Amniotic epithelial cell (primary cell): ENCODE results near the gene OLIG2.

Experiments
- DNase-seq: peaks from one replicate; pipeline ENCODE4 v3.0.0-alpha.2; 2010; ENCODE audit warnings: low read depth

Gene OLIG2

DNA sequence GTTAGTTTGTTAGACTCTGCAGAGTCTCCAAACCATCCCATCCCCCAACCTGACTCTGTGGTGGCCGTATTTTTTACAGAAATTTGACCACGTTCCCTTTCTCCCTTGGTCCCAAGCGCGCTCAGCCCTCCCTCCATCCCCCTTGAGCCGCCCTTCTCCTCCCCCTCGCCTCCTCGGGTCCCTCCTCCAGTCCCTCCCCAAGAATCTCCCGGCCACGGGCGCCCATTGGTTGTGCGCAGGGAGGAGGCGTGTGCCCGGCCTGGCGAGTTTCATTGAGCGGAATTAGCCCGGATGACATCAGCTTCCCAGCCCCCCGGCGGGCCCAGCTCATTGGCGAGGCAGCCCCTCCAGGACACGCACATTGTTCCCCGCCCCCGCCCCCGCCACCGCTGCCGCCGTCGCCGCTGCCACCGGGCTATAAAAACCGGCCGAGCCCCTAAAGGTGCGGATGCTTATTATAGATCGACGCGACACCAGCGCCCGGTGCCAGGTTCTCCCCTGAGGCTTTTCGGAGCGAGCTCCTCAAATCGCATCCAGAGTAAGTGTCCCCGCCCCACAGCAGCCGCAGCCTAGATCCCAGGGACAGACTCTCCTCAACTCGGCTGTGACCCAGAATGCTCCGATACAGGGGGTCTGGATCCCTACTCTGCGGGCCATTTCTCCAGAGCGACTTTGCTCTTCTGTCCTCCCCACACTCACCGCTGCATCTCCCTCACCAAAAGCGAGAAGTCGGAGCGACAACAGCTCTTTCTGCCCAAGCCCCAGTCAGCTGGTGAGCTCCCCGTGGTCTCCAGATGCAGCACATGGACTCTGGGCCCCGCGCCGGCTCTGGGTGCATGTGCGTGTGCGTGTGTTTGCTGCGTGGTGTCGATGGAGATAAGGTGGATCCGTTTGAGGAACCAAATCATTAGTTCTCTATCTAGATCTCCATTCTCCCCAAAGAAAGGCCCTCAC is at the start of gene OLIG2:
TSS of gene OLIG2 (plus strand) at position 447 of the 954 bp plus-strand sequence. CDS start 928 bp downstream, outside the sequence.
- no peak for DNase-seq

DNA sequence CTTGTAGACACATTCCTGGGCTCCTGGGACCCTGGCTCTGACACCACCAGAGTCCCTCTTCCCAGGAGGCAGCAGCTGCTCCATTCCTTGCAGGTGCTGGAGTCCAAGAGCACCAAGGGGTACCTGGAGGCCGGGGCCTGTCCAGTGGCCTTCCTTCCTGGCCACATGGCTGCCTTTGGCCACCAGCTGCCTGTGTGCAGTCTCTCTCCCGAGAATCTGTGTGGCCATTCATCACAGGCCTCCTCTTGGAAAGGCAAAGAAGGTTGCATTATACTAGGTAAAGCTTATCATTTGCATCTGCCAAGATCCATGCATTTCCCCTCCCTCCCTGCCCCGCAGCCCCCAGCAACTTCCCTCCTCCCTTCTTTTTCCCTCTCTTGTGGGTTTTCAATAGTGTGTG is 48.9 kb upstream of the OLIG2 start:
- DNase-seq, result no peak

DNA sequence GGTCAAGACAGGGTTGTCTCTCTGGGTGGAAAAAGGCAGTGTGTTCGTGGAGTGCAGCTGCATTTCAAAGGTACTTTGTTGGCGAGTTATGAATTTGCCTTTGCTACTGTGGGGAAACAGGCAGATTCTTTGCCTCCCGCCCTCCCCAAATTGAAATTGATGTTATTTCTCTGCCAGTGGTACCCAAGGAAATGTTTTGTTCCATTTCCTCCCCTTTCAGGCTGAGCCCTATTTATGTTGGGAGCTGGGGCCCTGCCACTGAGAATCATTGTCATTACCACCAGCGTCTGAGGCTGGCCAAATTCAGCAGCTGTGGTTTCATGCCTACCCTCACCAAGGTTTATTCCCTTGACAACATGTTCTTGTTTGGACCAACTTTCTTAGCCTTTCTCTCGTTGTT is 48.5 kb upstream of the OLIG2 start:
- DNase-seq, result no peak

DNA sequence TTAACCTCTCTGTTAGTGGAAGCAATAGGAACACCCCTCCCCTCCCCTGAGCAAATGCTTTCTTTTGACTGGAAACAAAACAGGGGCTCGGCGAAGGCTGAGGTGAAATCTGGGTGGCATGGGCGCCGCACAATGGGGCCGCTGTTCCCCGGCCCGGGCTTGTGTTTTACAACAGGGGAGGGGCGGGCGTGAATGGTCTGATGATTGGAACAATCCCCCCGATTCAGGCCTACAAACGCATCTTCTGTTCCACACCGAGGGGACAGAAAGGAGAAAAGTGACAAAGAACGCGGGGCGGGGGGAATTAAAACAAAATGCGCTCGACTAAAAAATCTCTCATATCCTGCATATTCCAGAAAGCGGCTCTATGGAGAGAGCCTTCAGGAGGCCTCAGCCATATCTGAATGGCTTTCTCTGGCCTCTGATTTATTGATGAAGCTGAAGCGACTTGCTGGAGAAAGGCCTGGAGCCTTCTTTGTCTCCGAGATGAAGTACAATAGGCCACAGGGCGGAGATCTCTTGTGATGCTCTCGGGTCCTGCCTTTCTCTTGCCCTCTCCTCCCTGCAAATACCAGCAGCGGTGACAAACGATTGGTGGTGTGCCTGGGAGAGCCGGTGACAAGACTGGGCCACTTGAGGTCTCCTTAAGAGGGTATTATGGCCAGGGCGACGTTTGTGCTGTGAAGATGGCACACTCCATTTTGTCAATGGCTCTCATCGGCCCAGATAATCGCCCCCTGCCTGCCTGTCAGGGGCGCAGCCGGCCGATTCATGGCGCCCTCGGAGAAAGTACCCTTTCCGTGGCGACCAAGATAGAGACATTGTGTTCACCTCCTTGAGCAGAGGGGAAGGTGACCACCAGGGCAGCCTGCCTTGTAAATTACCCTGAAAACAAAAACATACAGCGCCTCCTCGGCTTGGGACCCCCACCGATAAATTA is 47.1 kb upstream of the OLIG2 start:
- DNase-seq, result no peak

DNA sequence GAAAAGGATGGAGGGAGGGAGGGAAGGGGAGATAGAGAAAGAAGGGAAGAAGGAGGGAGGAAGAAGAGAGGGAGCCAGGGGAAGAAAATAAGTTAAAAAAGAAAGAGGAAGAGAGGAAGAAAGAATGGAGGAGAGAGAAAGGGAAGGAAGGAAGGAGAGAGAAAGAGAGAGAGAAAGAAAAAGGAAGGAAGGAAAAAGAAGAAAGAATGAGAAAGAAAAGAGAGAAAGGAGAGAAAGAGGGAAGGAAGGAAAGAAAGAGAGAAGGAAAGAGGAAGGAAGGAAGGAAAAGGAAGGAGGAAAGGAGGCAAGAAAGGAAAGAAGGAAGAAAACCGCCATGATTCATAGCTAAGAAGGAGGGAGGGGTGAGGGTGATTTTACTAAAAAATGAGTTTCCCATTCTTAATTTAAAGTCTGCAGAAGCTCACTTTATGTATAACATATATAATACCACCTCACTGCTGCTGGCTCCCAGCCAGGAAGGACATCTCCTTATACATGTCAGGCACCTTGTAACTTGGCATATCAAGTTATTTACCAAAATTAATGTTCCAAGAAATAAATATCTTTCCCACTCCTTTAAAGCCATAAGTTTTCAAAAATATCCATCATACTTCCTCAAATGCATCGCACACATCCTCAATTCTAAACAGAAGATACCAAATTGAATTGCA is 46.0 kb upstream of the OLIG2 start:
- no peak for DNase-seq

DNA sequence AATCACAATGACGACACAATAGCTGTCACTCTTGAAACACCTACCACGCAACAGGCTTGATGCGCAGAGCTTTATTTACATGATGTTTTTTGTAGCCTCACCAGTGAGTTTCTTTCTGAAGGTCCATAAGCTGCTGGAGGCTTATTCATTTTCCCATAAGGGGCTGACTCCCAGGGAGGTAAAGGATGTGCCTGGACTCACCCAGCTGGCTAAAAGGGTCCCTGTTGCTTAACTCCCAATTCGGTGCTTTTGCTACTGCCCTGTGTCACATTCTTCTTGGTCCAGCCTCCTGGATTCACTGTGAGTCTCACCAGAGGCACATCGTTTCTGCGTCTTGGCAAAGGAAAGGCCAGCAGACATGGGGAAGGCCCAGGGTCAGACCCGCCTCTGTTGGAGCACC is 44.6 kb upstream of the OLIG2 start:
- no peak for DNase-seq

DNA sequence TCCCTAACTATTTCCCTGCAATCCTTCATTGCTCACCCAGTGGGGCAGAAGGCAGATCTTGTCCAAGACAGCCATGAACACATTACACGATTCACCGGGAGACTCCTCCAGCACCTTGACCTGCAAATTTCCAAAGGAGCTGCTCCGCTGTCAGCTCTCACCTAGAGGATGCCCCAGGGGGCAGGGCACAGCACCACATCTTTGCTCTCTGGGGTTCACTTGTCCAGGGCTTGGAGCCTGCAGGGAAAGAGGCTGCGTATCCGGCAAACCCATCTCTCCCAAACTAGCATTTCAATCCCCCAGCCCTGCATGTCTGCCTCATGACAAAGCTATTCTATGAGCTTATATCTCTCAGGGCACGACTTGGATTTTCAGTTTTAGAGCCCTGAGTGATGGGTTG is 35.1 kb upstream of the OLIG2 start:
- no peak for DNase-seq

DNA sequence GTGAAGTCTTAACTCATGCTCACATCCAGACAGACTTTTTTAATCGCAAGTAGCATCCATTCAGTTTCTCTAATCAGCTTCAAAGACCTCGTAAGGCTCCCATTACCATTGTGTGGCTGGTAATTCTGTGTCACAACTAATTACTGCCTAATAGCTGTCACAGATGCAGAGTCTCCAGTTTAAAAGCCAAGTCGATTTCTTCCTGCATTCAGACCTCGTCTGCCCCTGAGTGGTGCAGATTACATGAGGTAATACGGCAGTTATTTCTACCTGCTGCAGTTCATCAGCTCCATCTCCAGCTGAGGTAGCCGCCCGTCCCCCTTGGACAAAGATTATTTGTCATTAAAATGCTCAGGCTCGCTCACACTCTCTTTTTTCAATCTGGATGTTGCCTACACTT is 34.4 kb upstream of the OLIG2 start:
- no peak for DNase-seq

DNA sequence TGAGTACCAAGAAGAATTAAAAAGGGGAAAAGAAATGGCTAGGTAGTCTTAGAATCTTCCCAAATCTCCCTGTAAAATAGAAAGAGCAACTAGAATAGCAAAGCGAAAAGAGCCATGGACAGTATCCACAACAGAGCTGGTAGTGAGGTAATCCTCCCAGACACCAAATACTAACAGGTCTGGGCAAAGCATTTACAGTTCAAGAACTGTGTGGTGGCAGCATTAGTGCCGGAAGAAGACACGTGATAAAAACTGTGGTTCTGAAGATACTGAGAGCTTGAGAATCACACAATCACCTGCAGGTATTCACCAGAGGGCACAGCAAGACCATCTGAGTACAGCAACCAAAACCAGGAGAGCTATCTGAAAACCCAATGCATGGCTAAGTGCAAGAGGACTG is 31.8 kb upstream of the OLIG2 start:
- no peak for DNase-seq

DNA sequence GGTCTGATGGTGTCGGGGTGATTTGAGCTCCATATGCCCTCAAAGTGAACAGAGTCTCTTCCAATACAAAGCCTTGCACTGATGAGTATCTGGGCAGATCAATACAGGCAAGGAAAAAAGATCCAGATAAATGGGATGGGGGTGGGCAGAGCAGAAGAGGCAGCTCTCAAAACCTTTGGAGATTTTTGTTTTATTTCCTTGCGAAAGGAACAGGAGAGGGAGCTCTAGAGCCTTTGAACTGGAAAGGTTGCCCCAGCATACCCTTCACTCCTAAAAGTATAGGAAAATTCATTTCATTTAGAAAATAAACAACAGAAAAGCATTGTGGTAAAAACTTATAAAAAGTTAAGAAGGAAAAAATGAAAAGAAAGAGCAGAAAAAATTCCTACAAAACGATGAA is 31.4 kb upstream of the OLIG2 start:
- DNase-seq, result peak; percentile 6

DNA sequence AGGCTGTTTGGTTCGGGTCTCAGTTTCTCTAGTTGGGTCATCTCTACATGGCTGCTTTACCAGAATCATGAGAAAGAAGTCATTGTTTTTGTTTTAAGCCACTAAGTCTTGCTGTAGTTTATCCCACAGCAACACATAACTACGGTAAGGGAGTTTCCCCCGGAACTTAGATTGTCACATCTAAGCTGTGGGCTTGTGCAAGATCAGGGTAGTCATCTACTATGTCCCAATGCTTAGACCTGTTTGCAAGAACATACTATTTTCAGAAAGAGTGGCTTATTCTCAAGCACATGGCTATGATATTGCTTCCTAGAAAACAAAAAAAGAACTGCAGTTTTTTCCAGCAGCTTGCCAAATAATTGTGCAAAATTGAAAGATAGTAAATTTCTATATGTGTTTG is 18.0 kb upstream of the OLIG2 start:
- peak; percentile 51 for DNase-seq

DNA sequence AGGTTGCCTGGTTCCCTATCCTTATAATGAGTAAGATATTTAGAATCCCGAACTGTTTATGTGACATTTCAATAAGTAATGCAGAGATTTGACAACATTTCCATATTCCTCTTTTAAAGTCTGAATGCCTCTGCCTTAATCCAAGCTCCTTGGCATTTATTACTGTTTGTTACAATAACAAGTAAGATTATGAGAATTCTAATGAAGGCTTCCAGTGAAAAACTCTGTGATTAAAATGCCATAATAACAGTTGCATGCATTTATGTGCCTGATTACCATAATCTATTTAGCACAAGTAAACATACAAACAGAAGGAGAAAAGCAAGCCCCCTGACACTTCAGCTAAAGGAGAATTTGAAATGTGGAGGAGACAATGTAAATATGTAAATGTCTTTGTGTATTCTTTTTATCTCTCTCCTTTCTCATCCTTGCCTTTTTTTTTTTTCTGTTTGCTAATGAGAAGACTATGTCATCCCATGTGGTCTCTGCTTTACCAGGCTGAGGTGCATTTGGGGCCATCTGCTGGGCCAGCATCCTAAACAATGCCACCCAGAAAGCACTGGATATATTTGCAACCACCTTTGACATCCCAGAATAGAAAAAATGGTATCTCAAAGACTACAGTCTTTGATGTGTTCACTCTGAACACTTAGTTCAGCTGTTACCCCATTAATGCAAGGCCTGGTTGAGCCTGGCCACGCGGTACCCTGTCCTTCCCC is 17.2 kb upstream of the OLIG2 start:
- no peak for DNase-seq

DNA sequence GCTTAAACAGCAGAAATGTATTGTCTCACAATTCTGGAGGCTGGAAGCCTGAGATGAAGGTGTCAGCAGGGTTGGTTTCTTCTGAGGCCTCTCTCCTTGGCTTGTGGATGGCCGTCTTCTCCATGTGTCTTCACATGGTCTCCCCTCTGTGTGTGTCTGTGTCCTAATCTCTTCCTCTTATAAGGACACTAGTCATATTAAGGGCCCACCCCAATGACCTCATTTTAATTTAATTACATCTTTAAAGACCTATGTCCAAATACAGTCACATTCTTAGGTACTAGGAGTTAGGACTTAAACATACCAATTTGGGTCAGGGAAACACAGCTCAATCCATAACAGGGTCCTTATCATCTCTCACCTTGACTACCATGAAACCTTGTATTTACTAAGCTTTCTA is 14.8 kb upstream of the OLIG2 start:
- no peak for DNase-seq

DNA sequence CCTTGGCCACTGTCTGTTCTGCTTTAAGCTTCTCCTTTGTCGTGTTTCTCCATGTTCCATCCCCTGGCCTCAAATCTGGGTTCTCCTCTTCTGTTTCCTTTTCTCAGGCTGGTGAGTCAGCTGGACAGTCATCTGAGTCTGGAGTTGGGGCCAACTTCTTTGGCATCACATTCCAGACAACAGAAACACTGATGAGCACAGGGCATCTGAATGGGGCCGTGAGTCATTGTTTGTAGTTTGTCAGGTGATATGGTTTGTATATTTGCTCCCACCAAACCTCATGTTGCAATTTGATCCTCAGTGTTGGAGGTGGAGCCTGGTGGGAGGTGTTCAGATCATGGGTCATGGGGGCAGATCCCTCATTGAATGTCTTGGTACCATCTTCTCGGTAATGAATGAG is 14.3 kb upstream of the OLIG2 start:
- peak; percentile 74 for DNase-seq

DNA sequence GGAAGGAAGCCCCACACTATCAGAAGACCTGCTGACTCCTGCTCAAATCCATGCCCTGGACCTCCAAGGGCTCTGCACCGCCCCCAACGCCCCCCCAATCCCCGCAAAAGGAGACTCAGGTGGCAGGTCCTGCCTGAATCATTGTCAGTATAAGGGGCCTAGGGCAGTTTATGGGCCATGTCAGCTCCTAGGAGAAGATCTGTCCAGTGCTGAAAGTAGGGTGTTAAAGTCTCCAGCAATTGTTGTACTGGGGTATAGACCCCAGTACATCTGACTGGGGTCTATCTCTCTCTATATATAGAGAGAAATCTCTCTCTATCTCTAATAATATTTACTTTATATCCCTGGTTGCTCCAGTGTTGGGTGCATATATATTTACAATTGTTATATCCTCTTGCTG is 12.1 kb upstream of the OLIG2 start:
- no peak for DNase-seq

DNA sequence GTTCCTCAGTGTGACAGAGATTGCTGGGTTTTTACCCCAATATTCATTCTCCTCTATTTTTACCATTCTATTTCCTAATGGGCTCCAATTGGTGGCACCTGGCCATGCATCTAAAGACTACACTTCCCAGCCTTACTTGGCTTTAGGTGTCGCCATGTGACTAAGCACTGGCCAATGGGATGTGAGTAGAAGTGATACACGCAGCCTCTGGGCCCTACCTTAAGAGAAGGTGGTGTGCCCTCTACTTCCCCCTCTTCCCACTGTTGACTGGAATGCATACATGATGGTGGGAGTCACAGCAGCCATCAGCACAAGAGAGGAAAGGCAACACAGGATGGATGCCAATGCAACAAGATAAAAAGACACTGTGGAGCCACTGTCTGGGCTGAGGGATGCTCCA is 11.4 kb upstream of the OLIG2 start:
- DNase-seq, result no peak

DNA sequence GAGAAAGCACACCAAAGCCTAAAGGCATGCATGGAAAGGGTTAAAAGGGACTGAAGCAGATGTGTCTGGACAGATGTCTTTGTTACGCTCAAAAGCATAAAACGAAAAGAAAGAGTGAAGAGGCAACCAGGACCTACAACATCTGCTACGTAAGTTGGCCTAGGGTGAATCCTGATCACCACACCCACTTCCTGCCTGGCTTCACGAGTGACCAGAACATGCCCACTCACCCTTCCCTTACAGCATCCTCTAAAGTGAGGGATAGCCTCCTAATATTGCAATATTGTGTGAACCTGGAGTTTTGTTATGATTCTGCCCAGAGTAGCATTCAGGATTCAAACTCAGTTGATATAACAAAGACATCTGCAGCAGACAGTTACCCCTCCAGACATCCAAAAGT is 10.6 kb upstream of the OLIG2 start:
- DNase-seq, result no peak

DNA sequence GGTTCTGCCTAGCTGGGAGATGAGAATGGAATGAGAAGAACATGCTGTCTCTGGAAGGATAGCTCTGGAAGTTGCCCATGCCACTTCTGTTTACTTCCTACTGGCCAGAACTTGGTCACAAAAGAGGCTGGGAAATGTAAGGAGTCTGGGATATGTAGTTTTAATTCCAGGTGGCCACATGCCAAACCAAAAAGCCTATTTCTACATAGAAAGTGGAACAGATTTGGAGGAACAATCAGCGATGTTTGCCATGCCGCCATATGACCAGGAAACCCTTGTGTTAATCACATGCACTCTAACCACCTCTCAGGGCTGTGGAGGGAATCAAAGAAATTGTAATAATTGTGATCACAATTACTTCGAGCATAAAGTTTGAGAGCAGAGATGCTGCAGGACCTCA is 10.0 kb upstream of the OLIG2 start:
- DNase-seq, result no peak

DNA sequence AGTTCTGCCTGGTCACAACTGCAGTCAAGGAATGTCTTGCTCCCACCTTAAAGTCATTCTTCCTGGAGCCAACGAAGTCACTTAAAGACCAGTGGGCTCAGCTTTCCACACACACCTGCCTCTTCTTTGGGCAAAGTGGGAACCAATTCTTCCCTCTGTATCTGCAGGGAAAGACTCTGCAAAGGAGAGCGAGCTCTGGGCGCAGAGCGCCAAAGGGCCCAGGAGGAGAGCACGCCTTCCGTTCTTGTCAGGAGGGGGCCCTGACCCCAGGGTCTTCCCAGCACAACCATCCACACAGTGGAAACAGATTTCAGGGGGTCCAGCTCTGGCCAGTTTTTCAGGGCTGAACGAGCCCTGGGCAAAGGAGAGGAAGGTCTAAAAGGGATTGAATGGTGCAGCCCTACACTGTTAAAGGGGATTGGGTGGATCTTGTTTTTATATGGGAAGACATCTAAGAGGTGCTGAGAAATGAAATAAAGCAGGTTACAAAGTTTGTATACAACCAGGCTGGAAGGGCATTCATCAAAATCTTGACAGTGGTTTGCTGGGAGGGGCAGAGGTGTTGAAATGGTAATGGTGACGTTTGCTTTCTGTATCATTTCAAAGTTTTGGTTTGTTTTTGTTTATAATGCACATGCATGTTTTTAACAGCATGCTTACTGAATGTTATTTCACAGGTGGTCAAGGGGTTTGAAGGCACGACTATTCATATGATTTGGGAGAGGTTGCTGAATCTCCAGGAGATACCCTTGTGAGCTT is 6.8 kb upstream of the OLIG2 start:
- DNase-seq, result no peak

DNA sequence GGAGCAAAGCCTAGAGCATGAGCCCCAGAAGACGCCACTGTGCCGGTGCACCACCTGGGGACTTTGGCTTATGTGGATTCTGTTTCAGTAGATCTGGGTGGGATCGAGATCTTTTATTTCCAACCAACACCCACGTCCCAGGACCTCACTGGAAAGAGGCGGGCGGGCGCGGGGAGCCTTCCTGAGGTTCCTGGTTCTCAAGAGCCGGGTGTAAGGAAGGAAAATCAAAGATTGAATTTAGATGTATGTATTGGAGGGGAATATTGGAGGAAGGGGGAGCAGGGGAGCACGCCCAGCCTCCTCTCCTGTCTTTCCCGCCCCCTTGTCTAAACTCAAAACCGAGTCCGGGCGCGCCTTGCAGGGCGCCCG is 6.2 kb upstream of the OLIG2 start:
- DNase-seq, result no peak
